HG03571 (cell line): ENCODE measurements around the gene STIM1.
"Not testable (repeated sequence)": the region's sequence is repeated elsewhere in the genome, so short reads cannot be mapped to it uniquely, and the experiment has no call there.

ENCODE experiments used
- ATAC-seq: cut with Tn5 transposase; IDR thresholded peaks from one replicate; pipeline ENCODE4 v1.9.1; 2021; ENCODE audit not compliant: unreplicated experiment

STIM1 gene

DNA sequence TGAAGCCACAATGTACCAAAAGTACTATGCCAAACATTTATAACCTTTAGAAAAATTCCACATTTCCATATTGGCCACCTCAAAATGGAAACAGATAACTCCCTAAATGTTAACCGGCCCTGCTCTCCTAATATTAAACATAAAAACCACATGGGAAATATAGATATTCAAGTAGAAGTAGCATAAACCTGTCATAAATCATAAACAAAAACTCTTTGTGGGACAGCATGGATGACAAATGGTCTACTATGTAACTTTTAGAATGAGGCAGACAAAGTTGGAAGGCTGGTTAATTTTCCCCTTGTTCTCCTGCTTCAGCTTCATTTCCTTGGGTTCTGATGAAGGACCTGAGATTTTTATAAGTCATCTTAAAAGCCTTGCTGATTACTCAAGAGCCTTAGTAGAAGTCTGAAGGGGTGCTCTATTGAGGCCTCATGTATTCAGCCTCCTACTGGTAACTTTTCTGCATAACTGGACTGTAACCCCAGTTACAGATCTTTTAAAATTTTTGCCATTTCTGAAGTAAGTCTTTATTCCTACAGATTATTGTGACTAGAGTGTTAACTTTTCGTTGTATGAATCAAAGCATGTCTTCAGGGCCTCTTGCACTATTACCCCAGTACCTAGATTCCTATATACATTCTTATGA is 116.4 kb downstream of the STIM1 start:
- no peak for ATAC-seq

DNA sequence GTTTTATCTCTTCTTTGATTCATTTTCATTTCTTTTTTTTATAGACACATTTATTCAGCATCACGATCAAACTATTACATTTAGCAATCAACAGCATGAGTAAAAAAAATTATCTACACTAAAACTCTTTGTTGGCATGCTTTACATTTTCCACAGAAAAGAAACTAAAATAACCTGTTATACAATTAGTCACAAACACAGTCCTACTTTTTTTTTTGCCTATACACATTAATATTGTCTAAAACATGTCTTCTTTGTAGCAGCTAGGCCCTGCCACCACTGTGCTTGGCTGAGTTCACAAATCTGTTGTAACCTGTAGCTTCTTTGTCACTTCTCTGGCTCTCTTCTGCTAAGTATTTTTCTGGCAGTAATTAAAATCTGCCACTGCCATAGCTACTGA is 117.0 kb downstream of the STIM1 start:
- ATAC-seq = no peak

DNA sequence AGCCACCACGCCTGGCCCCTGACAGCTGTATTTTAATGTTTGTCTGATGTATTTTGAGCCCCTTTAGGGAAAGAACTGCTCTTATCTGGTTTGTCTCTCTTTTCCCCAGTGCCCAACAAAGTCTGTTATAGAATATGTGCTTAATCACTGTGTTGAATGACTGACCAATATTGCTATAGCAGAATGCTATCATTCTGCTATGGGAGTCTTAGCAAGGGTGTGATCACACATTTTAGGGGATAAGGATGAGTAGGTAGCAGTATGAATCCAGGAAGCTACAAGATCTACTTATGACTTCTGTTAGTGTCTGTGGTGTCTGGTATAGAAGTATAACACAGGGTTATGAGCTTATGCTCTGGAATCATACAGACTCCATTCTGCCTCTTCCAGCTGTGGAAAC is 121.6 kb downstream of the STIM1 start:
- ATAC-seq = no peak

DNA sequence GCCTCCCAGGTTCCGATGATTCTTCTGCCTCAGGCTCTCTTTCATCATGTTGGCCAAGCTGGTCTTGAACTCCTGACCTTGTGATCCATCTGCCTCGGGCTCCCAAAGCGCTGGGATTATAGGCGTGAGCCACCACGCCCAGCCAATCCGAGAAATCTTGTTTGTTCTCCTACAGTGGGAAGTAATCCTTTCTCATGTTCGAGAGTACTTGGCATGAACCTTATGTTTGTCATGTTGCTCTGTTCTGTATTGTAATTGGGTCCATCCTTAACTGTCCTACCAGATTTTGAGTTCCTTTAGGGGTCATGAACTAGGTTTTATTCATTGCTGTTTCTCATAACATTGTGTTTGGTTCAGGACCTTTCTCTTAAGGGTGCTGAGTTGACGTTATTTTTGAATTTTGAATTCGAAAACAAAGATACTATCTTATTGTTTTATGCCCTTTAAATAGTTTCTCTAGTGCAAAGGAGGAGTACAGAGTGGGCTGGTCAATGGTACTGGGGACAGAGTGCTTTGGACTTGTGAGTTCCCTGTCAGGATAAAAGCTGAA is 125.7 kb downstream of the STIM1 start:
- no peak for ATAC-seq

DNA sequence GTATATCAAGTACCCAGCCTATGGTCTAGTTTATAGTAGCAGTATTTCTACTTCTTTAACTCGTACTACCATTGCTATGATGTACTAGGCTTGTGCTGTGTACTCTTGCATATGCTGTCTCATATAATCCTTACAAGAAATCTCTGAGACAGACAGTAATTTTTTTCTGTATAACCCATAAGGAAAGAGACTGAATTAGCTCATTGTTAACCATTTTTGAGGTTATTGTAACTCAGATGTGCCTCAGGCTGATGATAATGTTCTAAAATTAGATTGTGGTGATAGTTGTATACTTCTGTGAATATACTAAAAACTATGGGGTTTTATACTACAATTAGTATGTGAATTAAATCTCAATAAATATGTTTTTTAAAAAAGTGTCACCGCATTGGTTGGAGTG is 127.0 kb downstream of the STIM1 start:
- no peak for ATAC-seq

DNA sequence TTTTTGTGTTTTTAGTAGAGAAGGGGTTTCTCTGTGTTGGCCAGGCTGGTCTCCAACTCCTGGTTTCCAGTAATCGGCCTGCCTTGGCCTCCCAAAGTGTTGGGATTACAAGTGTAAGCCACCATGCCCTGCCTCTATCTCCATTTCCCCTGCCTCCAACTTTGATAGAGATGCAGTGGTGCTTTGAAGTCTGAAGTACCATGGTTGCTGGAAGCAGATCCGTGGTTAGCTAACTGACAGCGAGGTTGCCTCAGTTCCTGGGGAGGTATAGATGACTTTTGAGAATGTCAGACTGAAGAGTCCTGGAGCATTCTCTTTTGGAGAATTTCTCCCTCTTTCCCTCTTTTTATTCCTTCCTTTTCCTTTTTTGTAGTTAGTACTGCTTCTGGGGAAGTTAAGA is 127.6 kb downstream of the STIM1 start:
- no peak for ATAC-seq

DNA sequence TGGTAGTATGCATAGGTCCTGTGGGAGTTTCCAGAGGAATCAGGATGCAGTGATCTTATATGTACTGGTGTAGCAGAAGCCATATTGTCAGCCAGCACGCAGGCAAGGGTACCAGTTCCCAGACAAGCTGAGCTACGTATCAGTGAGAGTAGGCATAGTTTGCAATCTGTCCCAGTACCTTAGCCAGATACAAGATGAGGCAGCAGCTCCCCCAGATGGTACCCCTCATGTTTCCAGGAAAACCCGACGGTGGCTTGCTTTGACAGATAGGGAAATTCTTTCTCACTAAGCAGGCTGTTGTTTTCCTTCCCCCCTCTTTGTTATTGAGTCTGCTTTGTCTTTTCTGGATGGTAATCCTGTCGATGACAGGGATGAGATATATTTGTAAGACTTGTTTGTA is 129.4 kb downstream of the STIM1 start:
- ATAC-seq = no peak

DNA sequence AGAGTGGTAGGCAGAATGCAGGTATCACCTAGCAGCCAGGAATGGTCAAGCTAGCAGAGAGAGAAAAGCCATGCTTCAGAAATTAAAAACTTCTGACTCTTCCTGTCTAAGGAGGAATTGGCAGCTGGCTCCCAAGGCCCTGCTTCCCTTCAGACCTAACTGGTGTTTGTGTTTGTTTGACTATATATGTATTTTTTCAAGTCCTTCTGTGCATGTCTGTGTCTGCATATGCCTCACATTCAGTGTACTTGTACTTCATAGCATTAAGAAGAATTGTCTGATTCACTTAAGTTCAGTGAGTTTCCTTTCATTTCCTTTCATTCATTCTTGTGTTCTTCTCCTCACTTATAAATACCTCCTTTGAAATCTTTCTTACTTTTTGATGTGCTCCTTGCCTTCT is 130.2 kb downstream of the STIM1 start:
- ATAC-seq = no peak

DNA sequence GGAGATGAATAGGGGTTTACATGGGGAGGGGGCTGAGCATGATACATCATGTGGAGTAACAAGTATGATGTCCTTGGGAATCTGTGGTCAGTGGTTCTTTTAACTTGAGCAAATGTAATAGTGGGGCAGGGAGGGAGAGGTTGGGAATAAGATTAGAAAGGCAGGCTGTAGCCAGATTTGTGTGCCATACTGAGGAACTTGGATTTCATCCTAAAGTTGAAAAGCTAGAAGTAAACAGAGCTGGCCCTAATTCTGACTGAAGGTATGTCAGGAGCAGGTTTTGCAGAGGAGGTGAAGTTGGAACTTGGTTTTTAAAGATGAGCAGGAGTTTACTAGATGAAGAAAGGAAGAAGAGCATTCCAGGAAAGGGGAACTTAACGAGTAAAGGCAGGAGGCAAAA is 130.8 kb downstream of the STIM1 start:
- ATAC-seq = no peak

DNA sequence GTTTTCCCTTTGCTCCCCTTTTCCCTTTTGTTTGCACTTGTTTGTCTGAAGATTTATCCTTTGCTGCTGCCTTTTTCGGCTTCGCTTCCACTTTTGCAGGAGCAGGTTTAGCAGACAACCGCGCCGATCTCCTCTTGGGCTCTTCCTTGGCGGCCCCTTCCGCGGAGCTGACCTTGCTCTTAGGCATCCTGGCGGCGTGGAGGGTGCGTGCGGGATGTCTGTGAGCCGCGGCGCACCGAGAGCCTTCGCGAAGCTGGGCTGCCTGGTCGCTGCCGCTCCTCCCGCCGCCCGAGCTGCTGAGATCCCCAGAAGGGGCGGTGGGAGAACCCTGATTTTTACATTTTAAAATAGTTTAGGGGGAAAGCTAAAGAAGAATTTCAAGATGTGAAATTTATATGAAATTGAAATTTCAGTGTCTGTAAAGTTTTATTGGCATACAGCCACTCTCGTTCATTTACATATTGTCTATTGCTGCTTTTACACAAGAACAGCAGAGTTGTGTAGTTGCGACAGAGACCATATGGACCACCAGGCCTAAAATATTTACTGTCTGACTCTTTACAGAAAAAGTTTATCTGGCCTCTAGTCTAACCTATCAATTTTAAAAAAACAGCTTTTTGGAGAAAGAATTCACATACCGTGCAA is 133.9 kb downstream of the STIM1 start:
- ATAC-seq = no peak

DNA sequence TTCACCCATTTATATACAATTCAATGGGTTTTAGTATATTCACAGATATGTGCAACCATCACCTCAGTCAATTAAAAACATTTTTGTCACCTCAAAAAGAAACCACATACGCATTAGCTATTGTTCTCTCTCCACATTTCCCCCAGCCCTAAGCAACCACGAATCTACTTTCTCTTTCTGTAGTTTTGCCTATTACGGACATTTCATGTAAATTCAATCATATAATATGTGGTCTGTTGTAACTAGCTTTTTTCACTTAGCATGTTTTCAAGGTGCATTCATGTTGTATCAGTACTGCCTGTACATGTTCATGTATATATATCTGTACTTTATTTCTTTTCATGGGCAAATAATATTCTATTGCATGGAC is 134.4 kb downstream of the STIM1 start:
- no peak for ATAC-seq

DNA sequence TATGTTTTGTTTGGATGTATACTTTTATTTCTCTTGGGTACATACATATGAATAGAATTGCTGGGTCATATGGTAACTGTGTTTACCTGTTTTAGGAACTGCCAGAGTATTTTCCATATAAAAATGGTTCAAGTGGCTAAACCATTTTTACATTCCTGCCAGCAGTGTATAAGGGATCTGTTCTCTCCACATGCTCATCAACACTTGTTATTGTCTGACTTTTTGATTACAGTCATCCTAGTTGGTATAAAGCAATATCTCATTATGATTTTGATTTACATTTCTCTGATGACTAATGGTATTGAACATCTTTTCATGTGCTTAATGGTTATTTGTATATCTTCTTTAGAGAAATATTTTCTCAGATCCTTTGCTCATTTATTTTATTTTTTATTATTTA is 134.9 kb downstream of the STIM1 start:
- ATAC-seq = no peak

DNA sequence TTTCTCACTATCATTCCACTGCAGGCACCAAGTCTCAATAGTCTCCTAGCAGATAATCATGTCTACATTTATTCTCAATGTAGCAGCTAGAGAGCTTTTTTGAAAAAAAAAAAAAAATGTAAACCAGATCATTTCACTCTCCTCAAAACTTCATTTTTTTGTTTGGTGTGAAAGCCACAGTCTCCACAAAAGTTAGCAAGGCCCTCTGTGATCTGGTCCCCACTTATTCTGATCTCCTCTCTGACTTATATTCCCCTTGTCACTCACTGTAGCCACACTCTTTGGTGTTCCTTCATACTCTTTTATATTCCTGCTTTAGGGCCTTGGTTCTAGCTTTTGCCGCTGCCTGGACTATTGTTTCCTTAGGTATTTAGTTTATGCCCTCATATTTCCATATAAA is 137.5 kb downstream of the STIM1 start:
- no peak for ATAC-seq

DNA sequence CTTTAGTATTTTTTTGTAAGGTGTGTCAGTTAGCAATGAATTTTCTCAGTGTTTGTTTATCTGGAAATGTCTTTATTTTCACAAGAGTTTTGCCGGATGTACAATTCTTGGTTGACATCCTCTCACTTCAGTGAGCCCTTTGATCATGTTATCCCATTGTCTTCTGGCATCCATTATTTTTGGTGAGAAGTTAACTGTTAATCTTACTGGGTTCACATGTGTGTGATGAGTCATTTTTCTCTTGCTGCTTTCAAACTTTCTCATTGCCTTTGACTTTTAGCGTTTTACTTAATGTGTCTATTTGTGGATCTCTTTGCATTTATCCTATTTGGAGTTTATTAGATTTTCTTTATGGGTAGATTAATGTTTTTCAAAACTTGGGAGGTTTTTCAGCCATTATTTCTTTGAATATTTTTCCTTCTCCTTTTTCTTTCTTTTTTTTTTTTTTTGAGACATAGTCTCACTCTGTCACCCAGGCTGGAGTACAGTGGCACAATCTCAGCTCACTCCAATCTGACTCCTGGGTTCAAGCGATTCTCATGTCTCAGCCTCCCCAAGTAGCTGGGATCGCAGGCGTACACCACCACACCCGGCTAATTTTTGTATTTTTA is 138.7 kb downstream of the STIM1 start:
- no peak for ATAC-seq

DNA sequence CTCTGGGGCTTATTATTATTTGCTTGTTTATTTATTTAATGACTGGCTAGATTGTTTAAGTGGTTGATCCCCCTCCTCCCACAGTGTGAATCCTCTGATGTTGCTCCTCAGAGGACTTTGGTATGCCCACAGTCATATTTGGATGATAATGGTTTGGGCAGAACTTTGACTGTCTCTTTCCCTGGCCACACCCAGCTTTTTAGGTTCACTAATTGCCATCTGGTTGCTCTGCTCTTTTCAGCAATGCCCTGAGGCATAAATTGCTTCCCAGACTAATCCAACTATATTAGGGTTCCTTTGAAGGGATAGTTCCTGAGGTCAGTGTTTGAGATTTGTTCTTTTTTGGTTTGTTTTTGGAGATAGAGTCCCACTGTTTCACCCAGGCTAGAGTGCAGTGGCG is 139.8 kb downstream of the STIM1 start:
- no peak for ATAC-seq

DNA sequence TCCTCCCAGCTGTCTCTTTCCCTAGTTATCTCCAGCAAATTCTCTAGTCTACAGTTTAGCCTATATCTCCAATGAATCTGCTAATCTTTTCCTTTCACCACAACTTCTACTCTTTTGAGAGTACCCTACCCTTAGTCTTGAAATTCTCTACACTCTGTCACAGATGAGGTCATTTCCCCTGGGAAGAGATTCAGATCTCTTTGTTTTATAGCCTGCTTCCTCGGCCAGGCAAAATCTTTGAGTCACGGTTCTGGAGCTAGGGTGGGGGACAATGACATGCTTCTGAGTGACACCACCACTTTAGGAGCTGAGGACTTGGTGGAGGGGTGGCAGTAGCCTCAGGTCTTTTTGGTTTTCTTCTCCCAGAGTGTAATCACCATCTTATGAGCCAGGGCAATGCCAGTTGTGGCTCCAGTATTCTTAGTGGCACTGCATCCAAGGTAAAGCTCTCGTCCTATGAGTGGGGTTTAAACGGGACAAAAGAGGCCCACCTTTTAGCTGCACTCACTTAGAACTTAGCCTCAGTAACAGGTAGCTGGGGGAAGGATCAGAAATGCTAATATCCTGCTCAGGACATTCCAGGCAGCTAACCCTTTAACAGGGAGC is 140.6 kb downstream of the STIM1 start:
- no peak for ATAC-seq

DNA sequence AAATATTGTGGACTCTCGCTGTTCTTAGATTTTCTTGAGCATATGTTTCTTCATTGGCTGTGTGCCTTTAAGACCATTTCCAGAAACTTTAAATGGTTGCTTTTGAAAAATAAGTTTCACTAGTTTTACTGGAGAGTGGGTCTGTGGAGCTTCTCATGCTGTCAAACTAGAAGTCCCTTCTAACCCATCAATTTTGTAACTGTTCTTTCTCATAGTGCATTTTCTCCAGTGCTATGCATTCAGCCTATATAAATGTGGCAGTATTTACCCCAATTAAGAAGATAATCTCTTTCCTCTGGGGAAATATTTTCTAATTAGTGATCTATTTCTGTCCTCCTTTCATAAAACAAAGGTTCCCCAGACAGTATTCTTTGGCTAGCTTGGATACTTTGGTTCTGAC is 141.2 kb downstream of the STIM1 start:
- no peak for ATAC-seq

DNA sequence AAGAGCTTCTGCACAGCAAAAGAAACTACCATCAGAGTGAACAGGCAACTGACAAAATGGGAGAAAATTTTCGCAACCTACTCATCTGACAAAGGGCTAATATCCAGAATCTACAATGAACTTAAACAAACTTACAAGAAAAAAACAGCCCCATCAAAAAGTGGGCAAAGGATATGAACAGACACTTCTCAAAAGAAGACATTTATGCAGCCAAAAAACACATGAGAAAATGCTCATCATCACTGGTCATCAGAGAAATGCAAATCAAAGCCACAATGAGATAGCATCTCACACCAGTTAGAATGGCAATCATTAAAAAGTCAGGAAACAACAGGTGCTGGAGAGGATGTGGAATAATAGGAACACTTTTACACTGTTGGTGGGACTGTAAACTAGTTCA is 149.3 kb downstream of the STIM1 start:
- ATAC-seq = not testable (repeated sequence)

DNA sequence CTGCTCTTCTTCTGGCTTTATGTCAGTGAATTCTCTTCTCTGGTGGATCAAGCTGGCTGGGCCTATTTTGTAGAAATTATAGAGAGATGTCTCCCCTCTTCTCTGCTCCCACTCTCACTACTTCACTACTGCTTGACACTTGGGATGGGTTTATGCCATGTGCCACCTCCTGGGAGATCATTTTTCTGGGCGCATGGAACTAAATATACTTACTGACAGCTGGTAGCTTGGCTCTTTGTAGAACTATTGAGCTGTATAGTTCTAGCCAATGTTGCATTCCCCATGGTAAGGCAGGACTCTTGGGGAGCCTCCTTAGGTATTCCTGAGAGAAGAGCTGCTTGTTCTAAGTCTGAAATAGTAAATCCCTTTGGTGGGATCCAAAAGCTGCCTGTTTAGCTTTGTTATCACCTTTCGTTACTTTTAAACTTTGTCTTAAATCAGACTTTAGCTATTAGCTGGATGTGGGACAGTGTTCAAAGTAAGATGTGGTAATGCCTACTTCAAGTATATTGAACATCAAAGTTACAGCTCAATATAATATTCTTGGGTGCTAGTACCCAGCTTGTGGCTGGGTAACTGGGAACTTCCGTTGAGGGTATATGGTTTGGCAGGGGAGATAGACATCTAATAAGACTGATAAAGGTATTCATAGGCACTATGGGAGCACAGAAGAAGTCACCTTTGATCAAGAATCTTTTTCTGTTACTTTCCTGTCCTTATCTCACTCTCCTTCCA is 151.6 kb downstream of the STIM1 start:
- ATAC-seq = no peak

DNA sequence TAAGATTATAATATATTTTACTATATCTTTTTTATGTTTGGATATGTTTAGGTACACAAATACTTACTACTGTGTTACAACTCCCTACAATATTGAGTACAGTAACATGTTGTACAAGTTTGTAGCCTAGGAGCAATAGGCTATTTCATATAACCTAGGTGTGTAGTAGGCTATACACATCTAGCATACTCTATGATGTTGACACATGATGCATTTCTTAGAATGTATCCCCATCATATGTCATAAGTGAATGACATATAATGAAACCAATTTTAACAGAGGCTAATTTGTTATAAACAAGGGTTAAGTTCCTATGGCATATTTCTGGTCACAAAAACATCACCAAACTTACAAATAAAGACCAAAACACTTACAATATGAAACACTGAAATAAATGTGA is 152.7 kb downstream of the STIM1 start:
- no peak for ATAC-seq

DNA sequence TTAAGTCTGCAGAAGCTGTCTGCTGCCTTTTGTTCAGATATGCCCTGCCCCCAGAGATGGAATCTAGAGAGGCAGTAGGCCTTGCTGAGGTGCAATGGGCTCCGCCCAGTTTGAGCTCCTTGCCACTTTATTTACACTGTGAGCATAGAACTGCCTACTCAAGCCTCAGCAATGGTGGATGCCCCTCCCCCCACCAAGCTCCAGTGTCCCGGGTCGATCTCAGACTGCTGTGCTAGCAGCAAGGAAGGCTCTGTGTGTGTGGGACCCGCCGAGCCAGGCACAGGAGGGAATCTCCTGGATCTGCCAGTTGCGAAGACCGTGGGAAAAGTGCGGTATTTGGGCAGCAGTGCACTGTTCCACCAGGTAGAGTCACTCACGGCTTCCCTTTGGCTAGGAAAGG is 161.1 kb downstream of the STIM1 start:
- ATAC-seq = not testable (repeated sequence)
